Measurements from ENCODE around the gene TMEM200B.
"Not testable (repeated sequence)": the region's sequence is repeated elsewhere in the genome, so short reads cannot be mapped to it uniquely, and the experiment has no call there.

The TMEM200B gene

DNA sequence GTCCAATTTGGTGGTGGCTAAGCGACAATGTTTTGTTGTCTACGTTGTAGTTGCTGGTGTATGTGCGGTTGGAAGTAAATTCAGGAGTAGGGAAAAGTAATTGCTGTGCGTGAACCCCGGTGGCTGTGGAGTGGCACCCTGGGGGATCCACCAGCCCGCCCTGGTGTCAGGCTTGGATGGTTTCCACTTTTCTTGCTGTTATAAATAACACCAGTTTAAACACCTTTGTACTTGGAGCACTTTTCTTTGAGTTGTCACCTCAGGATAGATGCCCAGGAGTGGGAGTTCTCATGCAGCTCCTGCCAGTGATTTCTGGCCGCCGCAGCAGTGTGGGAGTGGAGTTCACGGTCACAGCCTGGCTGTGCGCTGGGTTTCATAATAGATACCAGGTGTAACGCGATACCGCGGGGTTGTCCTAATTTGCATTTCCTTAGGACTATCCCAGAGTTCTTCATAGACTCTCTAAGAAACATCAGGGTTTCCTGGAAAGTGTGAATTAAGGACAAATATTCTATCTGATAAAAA is 12.8 kb upstream of the TMEM200B start:
- Histone ChIP-seq H3K27me3 (ENCODE audit: insufficient read depth, poor library complexity, severe bottlenecking) (peaks cover 5% of the 10 kb centered on the region), H3K27ac (replicated peaks) (no peak overlapping the region), H3K4me3 (replicated peaks; ENCODE audit: insufficient read depth, low read length) (no peak overlapping the region)
- TF ChIP-seq REST (IDR thresholded peaks at IDR 0.05; ENCODE audit: insufficient replicate concordance, low read depth) (no peak), GABPA (IDR thresholded peaks at IDR 0.05; ENCODE audit: low read depth) (no peak), SPI1 (IDR thresholded peaks at IDR 0.05; ENCODE audit: borderline replicate concordance, low read depth) (no peak), POLR2AphosphoS5 (IDR thresholded peaks at IDR 0.05; ENCODE audit: low read depth) (no peak)
- TF ChIP-seq, protein P1, sequence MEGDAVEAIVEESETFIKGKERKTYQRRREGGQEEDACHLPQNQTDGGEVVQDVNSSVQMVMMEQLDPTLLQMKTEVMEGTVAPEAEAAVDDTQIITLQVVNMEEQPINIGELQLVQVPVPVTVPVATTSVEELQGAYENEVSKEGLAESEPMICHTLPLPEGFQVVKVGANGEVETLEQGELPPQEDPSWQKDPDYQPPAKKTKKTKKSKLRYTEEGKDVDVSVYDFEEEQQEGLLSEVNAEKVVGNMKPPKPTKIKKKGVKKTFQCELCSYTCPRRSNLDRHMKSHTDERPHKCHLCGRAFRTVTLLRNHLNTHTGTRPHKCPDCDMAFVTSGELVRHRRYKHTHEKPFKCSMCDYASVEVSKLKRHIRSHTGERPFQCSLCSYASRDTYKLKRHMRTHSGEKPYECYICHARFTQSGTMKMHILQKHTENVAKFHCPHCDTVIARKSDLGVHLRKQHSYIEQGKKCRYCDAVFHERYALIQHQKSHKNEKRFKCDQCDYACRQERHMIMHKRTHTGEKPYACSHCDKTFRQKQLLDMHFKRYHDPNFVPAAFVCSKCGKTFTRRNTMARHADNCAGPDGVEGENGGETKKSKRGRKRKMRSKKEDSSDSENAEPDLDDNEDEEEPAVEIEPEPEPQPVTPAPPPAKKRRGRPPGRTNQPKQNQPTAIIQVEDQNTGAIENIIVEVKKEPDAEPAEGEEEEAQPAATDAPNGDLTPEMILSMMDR (IDR thresholded peaks at IDR 0.05; ENCODE audit: insufficient read depth, low read length), result no peak
- no peak for DNase-seq (ENCODE audit: low read depth in 1 of 2, low spot score in 1 of 2)

GRCh38 chr1:29134695-29135028 is 11.0 kb upstream of the TMEM200B start:
- peaks cover 5% of the 10 kb centered on the region for H3K27me3 ChIP-seq (ENCODE audit: insufficient read depth, poor library complexity, severe bottlenecking)
- DNase-seq (ENCODE audit: low read depth in 1 of 2, low spot score in 1 of 2), result no peak
- TF ChIP-seq, protein P1 (IDR thresholded peaks at IDR 0.05; ENCODE audit: insufficient read depth, low read length), result no peak
- TF ChIP-seq POLR2AphosphoS5 (IDR thresholded peaks at IDR 0.05; ENCODE audit: low read depth) (no peak), REST (IDR thresholded peaks at IDR 0.05; ENCODE audit: insufficient replicate concordance, low read depth) (no peak), SPI1 (IDR thresholded peaks at IDR 0.05; ENCODE audit: borderline replicate concordance, low read depth) (no peak), GABPA (IDR thresholded peaks at IDR 0.05; ENCODE audit: low read depth) (no peak)
- H3K27ac ChIP-seq (replicated peaks), result no peak overlapping the region
- H3K4me3 ChIP-seq (replicated peaks; ENCODE audit: insufficient read depth, low read length), result peak overlapping the region; percentile 23; the same call in 1 of the 2 replicates

GRCh38 chr1:29133861-29134694 is 10.4 kb upstream of the TMEM200B start:
- no peak overlapping the region for H3K27ac ChIP-seq (replicated peaks)
- no peak for DNase-seq (ENCODE audit: low read depth in 1 of 2, low spot score in 1 of 2)
- TF ChIP-seq GABPA (IDR thresholded peaks at IDR 0.05; ENCODE audit: low read depth), result no peak
- no peak for TF ChIP-seq REST (IDR thresholded peaks at IDR 0.05; ENCODE audit: insufficient replicate concordance, low read depth)
- TF ChIP-seq, protein P1 (IDR thresholded peaks at IDR 0.05; ENCODE audit: insufficient read depth, low read length), result no peak
- no peak for TF ChIP-seq SPI1 (IDR thresholded peaks at IDR 0.05; ENCODE audit: borderline replicate concordance, low read depth)
- no peak for TF ChIP-seq POLR2AphosphoS5 (IDR thresholded peaks at IDR 0.05; ENCODE audit: low read depth)
- H3K4me3 ChIP-seq (replicated peaks; ENCODE audit: insufficient read depth, low read length), result peak overlapping the region; percentile 23
- peaks cover 5% of the 10 kb centered on the region for H3K27me3 ChIP-seq (ENCODE audit: insufficient read depth, poor library complexity, severe bottlenecking)

DNA sequence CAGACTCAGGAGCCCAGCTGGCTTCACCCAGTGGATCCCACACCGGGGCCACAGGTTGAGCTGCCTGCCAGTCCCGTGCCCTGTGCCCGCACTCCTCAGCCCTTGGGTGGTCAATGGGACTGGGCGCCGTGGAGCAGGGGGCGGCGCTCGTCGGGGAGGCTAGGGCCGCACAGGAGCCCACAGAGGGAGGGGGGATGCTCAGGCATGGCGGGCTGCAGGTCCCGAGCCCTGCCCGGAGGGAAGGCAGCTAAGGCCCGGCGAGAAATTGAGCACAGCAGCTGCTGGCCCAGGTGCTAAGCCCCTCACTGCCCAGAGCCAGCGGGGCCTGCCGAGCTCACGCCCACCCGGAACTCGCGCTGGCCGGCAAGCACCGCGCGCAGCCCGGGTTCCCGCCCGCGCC is 7.4 kb upstream of the TMEM200B start:
- not testable (repeated sequence) for H3K4me3 ChIP-seq (replicated peaks; ENCODE audit: insufficient read depth, low read length); H3K27ac ChIP-seq (replicated peaks); H3K27me3 ChIP-seq (ENCODE audit: insufficient read depth, poor library complexity, severe bottlenecking); DNase-seq (ENCODE audit: low read depth in 1 of 2, low spot score in 1 of 2)

All from HL-60 (cell line).